Measurements from ENCODE around the gene GPBAR1. TPM values are rescaled to one million over a fixed set of nuclear protein-coding genes. Genes with fewer than 3 reads are reported as not detected.
A peak's percentile ranks its signal among the peaks of the same experiment; 100 is the strongest.
"Not testable (repeated sequence)": the region's sequence is repeated elsewhere in the genome, so short reads cannot be mapped to it uniquely, and the experiment has no call there.

The GPBAR1 gene
- total and polyA plus RNA-seq, 5 donors from 2014 or later = 1.2 TPM; not detected in 4

DNA sequence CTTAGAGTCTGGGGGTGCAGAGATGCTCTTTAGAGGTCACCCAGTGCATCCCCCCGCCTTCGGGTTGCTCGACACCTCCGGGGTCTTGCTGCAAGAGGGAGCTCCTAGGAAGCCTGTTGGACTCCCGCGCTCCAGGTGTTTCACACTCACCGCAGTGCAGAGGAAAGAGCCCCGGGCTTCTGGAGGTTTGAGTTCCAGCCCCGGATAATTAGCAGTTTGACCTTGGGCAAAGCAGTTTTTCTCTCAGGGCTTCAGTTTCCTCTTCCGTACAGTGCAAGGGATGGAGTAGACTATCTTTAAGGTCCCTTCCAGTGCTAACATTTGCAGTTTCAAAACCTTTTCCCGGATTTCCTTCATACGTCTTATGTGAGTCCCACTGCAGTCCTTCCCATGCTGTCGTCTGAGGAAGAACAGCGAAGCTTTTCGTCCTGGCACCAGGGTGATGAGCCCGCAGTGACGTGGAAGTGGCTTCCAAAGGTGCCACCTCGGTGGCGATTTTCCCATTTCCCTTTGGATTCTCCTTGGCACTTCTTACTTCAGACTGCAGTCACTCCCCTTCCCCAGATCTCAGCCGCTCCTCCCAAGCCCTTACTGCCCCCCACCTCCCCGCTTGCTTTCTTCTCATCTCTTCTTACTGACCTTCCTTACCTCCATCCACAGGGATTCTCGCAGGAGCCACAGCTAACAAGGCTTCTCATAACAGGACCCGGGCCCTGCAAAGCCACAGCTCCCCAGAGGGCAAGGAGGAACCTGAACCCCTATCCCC lies 10.1 kb downstream of the GPBAR1 start:
- no peaks in the 10 kb centered on the region for H3K27me3 ChIP-seq (ENCODE audit: control insufficient read depth, insufficient read depth, low read length)
- no peaks in the 10 kb centered on the region for H3K9me3 ChIP-seq (ENCODE audit: control insufficient read depth in 2 of 2, low read length in 2 of 2)
- peak overlapping the region; percentile 56 for H3K27ac ChIP-seq (ENCODE audit: insufficient read depth, low read length, poor library complexity, severe bottlenecking)
- peaks cover 47% of the 10 kb centered on the region for H3K36me3 ChIP-seq (ENCODE audit: control insufficient read depth, insufficient read depth, low read length)
- ATAC-seq (ENCODE audit: low read depth in 2 of 2) (no peak), DNase-seq (no peak)
- peaks cover 29% of the 10 kb centered on the region for H3K36me3 Mint-ChIP-seq
- peaks cover 43% of the 10 kb centered on the region for H3K4me1 ChIP-seq (ENCODE audit: control insufficient read depth, insufficient read depth, low read length, poor library complexity, severe bottlenecking)
- peaks cover 4 to 55% (median 42%) of the 10 kb centered on the region in 4 donors for H3K4me1 Mint-ChIP-seq
- H3K27me3 Mint-ChIP-seq = no peaks in the 10 kb centered on the region
- no peaks in the 10 kb centered on the region for H3K9me3 Mint-ChIP-seq
- peak overlapping the region; percentile 93 for H3K4me3 ChIP-seq (ENCODE audit: low read depth, low read length)
- H3K27ac Mint-ChIP-seq = peak overlapping the region; percentile 34 to 90 (median 67)
- peak overlapping the region; percentile 88 to 95 (median 93) for H3K4me3 Mint-ChIP-seq

GRCh38 chr2:218271487-218271797 lies 10.6 kb downstream of the GPBAR1 start:
- no peak for DNase-seq
- Histone ChIP-seq H3K9me3 (ENCODE audit: control insufficient read depth in 2 of 2, low read length in 2 of 2) (no peaks in the 10 kb centered on the region), H3K27ac (ENCODE audit: insufficient read depth, low read length, poor library complexity, severe bottlenecking) (peak overlapping the region; percentile 26), H3K4me1 (ENCODE audit: control insufficient read depth, insufficient read depth, low read length, poor library complexity, severe bottlenecking) (peaks cover 43% of the 10 kb centered on the region), H3K36me3 (ENCODE audit: control insufficient read depth, insufficient read depth, low read length) (peaks cover 48% of the 10 kb centered on the region), H3K27me3 (ENCODE audit: control insufficient read depth, insufficient read depth, low read length) (no peaks in the 10 kb centered on the region), H3K4me3 (ENCODE audit: low read depth, low read length) (peak overlapping the region; percentile 0)
- Mint-ChIP-seq H3K9me3 (no peaks in the 10 kb centered on the region), H3K4me1 (peaks cover 4 to 53% (median 42%) of the 10 kb centered on the region in 4 donors), H3K27ac (peak overlapping the region in 2 of 3 donors; percentile 82 to 90), H3K36me3 (peaks cover 27% of the 10 kb centered on the region), H3K4me3 (peak overlapping the region; percentile 70 to 93 (median 90)), H3K27me3 (no peaks in the 10 kb centered on the region)
- ATAC-seq (ENCODE audit: low read depth in 2 of 2) = no peak

DNA sequence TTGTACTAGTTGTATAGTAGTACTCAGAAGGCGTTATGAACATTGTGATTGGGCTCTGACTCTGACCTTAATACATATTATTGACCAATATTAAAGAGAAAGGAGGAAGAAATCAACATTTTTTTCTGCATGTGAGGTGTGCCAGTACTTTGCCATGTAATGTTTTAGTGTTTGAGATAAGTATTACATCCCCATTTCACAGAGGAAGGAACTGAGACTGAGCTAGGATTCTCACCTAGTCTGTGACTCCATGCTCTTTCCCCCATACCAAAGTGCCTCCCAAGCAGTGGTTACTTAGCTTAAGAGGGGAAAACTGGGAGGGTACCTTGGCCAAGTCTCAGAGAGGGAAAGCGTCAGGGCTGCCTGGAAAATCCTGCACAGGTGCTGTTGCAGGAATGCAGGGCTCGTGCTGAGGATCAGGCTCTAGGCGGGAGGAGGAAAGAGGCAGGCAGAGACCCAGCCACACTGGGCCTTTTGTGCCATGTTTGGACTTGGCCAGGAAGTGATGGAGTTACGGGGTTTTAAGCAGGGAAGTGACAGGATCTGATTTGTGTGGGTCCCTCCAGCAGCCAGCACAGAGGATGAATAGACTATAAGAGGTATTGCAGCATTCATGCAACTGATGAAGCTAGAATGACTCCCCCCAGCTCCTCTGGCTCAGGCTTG lies 11.2 kb downstream of the GPBAR1 start:
- Mint-ChIP-seq H3K9me3 (no peaks in the 10 kb centered on the region), H3K27me3 (no peaks in the 10 kb centered on the region), H3K4me3 (peak overlapping the region; percentile 70 to 93 (median 90)), H3K36me3 (peaks cover 32% of the 10 kb centered on the region), H3K4me1 (peaks cover 4 to 54% (median 42%) of the 10 kb centered on the region in 4 donors), H3K27ac (peak overlapping the region; percentile 12 to 90 (median 82))
- Histone ChIP-seq H3K27ac (ENCODE audit: insufficient read depth, low read length, poor library complexity, severe bottlenecking) (peak overlapping the region; percentile 26), H3K36me3 (ENCODE audit: control insufficient read depth, insufficient read depth, low read length) (peaks cover 48% of the 10 kb centered on the region), H3K4me3 (ENCODE audit: low read depth, low read length) (peak overlapping the region; percentile 0), H3K9me3 (ENCODE audit: control insufficient read depth in 2 of 2, low read length in 2 of 2) (no peaks in the 10 kb centered on the region), H3K27me3 (ENCODE audit: control insufficient read depth, insufficient read depth, low read length) (no peaks in the 10 kb centered on the region), H3K4me1 (ENCODE audit: control insufficient read depth, insufficient read depth, low read length, poor library complexity, severe bottlenecking) (peaks cover 43% of the 10 kb centered on the region)
- ATAC-seq (ENCODE audit: low read depth in 2 of 2) (no peak), DNase-seq (no peak)

- no peaks in the 10 kb centered on the region for H3K27me3 ChIP-seq (ENCODE audit: control insufficient read depth, insufficient read depth, low read length)
- Mint-ChIP-seq H3K9me3 (no peaks in the 10 kb centered on the region), H3K4me3 (peak overlapping the region; percentile 51 to 93 (median 64)), H3K27ac (peak overlapping the region in 2 of 3 donors; percentile 46 to 56), H3K27me3 (no peaks in the 10 kb centered on the region), H3K4me1 (peaks cover 4 to 50% (median 37%) of the 10 kb centered on the region in 4 donors), H3K36me3 (peaks cover 31% of the 10 kb centered on the region)
- DNase-seq (peak; percentile 66 to 87 (median 79)), ATAC-seq (ENCODE audit: low read depth in 2 of 2) (peak in 1 of 2 donors; percentile 9)
- H3K4me1 ChIP-seq (ENCODE audit: control insufficient read depth, insufficient read depth, low read length, poor library complexity, severe bottlenecking) = peaks cover 43% of the 10 kb centered on the region
- no peak overlapping the region for H3K27ac ChIP-seq (ENCODE audit: insufficient read depth, low read length, poor library complexity, severe bottlenecking)
- no peak overlapping the region for H3K4me3 ChIP-seq (ENCODE audit: low read depth, low read length)
- H3K36me3 ChIP-seq (ENCODE audit: control insufficient read depth, insufficient read depth, low read length) = peaks cover 48% of the 10 kb centered on the region
- no peaks in the 10 kb centered on the region for H3K9me3 ChIP-seq (ENCODE audit: control insufficient read depth in 2 of 2, low read length in 2 of 2)
Measured at GRCh38 chr2:218272531-218273212, 11.9 kb downstream of the GPBAR1 start.

- H3K27me3 Mint-ChIP-seq; H3K27me3 ChIP-seq (ENCODE audit: control insufficient read depth, insufficient read depth, low read length); H3K9me3 ChIP-seq (ENCODE audit: control insufficient read depth in 2 of 2, low read length in 2 of 2); H3K9me3 Mint-ChIP-seq; DNase-seq; ATAC-seq (ENCODE audit: low read depth in 2 of 2); H3K4me3 ChIP-seq (ENCODE audit: low read depth, low read length): not testable (repeated sequence)
- Mint-ChIP-seq H3K4me1 (peaks cover 4 to 52% (median 37%) of the 10 kb centered on the region in 4 donors), H3K27ac (peak overlapping the region in 1 of 3 donors; percentile 56), H3K36me3 (peaks cover 34% of the 10 kb centered on the region), H3K4me3 (peak overlapping the region in 1 of 4 donors; percentile 93)
- Histone ChIP-seq H3K4me1 (ENCODE audit: control insufficient read depth, insufficient read depth, low read length, poor library complexity, severe bottlenecking) (peaks cover 43% of the 10 kb centered on the region), H3K27ac (ENCODE audit: insufficient read depth, low read length, poor library complexity, severe bottlenecking) (peak overlapping the region; percentile 10), H3K36me3 (ENCODE audit: control insufficient read depth, insufficient read depth, low read length) (peaks cover 55% of the 10 kb centered on the region)
Measured at GRCh38 chr2:218273214-218273907, 12.5 kb downstream of the GPBAR1 start.

GRCh38 chr2:218273908-218274249 lies 13.1 kb downstream of the GPBAR1 start:
- Mint-ChIP-seq H3K27me3 (no peaks in the 10 kb centered on the region), H3K36me3 (peaks cover 34% of the 10 kb centered on the region)
- peaks cover 60% of the 10 kb centered on the region for H3K36me3 ChIP-seq (ENCODE audit: control insufficient read depth, insufficient read depth, low read length)

DNA sequence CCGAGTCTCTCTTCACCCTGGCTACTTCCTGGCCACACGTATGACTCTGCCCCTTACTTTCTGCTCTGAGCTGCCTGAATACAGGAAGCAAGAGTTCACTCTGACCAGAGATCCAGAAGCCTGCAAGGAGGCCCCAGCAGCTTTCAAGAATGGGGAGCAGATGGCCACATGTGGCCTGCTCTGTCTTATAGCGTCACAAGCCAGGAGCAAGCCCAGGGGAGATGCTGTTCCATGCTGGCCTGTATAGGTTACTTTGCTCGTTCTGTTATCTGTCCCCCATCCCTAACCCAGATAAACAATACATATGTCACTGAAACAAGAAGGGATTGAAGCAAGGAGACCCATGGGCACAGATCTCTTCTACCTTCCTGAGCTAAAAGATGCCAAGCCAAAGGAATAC lies 13.8 kb downstream of the GPBAR1 start:
- Mint-ChIP-seq H3K4me1 (peaks cover 4 to 45% (median 31%) of the 10 kb centered on the region in 4 donors), H3K27me3 (no peaks in the 10 kb centered on the region), H3K27ac (peak overlapping the region in 2 of 3 donors; percentile 44 to 72), H3K36me3 (peaks cover 34% of the 10 kb centered on the region), H3K4me3 (peak overlapping the region in 1 of 4 donors; percentile 68), H3K9me3 (no peaks in the 10 kb centered on the region)
- Histone ChIP-seq H3K36me3 (ENCODE audit: control insufficient read depth, insufficient read depth, low read length) (peaks cover 67% of the 10 kb centered on the region), H3K27ac (ENCODE audit: insufficient read depth, low read length, poor library complexity, severe bottlenecking) (no peak overlapping the region), H3K4me3 (ENCODE audit: low read depth, low read length) (no peak overlapping the region), H3K4me1 (ENCODE audit: control insufficient read depth, insufficient read depth, low read length, poor library complexity, severe bottlenecking) (peaks cover 34% of the 10 kb centered on the region), H3K27me3 (ENCODE audit: control insufficient read depth, insufficient read depth, low read length) (no peaks in the 10 kb centered on the region), H3K9me3 (ENCODE audit: control insufficient read depth in 2 of 2, low read length in 2 of 2) (no peaks in the 10 kb centered on the region)
- DNase-seq (no peak), ATAC-seq (ENCODE audit: low read depth in 2 of 2) (no peak)

More at GRCh38 chr2:218273908-218274249, 13.1 kb downstream of the GPBAR1 start:
- peak overlapping the region in 1 of 4 donors; percentile 53 for H3K4me3 Mint-ChIP-seq
- no peak overlapping the region for H3K4me3 ChIP-seq (ENCODE audit: low read depth, low read length)
- no peaks in the 10 kb centered on the region for H3K9me3 Mint-ChIP-seq
- no peaks in the 10 kb centered on the region for H3K9me3 ChIP-seq (ENCODE audit: control insufficient read depth in 2 of 2, low read length in 2 of 2)
- peak overlapping the region; percentile 10 for H3K27ac ChIP-seq (ENCODE audit: insufficient read depth, low read length, poor library complexity, severe bottlenecking)
- H3K4me1 ChIP-seq (ENCODE audit: control insufficient read depth, insufficient read depth, low read length, poor library complexity, severe bottlenecking) = peaks cover 41% of the 10 kb centered on the region
- peaks cover 4 to 49% (median 36%) of the 10 kb centered on the region in 4 donors for H3K4me1 Mint-ChIP-seq
- no peak for ATAC-seq (ENCODE audit: low read depth in 2 of 2)
- no peak for DNase-seq
- H3K27ac Mint-ChIP-seq = peak overlapping the region in 2 of 3 donors; percentile 44 to 56
- no peaks in the 10 kb centered on the region for H3K27me3 ChIP-seq (ENCODE audit: control insufficient read depth, insufficient read depth, low read length)

Data from CD4-positive, CD25-positive, alpha-beta regulatory T cell (primary cell).